Placental epithelial cell (primary cell): ENCODE data around the gene PCDHB16. TPM values are rescaled to one million over a fixed set of nuclear protein-coding genes. Genes with fewer than 3 reads are reported as not detected.

Experiments used
- total RNA-seq: library from RNA; depleted of rRNA; stranded (reverse); fragments of >200 nt; gene quantifications from 2 replicates; pipeline ENCODE4 v1.2.3, GENCODE V29; 2012

Gene PCDHB16
- total RNA-seq: under 0.01 and 0.11 TPM in 2 replicates

DNA sequence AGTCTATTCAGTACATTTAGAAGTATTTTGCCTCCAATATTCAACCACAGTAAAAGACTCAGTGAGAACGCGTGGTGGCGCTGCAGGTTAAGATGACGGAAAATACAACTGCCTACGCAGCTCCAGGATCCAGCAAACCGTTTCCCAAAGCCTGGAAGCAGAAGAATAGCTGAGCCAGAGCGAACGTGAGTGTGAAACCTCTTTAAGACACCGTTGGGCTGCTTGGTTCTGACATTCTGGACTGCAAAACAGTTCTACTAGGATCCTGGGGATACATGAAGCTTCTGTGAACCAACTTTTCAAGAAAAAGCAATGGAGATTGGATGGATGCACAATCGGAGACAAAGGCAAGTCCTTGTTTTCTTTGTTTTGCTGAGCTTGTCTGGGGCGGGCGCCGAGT, at the start of gene PCDHB16:
PCDHB16 (plus strand) TSS at position 140 of the 400 bp plus-strand sequence; CDS start at position 313, 173 bp downstream.

GRCh38 chr5:141135030-141135717, 47.0 kb upstream of the PCDHB16 start, which contains the start of gene PCDHB5:
Gene PCDHB5 (plus strand): TSS chr5:141135206. CDS start chr5:141135435, 229 bp downstream.

DNA sequence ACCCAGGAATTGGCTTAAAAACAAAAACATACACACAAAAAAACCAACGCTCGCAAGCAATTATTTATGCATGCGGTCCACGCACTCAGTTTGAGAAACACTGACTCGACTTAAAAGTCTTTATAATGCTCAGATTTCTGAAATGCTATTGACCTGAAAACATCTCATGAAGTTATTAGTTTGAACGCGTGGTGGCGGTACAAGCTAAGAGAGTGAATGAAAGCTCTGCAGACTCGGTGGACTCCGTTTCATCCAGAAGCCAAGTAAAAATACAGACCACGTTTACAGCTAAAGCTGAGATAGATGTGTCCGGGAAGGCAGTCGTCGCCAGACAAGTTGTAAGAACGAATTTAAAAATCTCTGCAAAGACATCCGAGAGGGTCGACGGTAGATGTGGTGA, 32.4 kb upstream of the PCDHB16 start, which contains the start of gene PCDHB6:
PCDHB6 (plus strand) TSS at position 246 of the 400 bp plus-strand sequence. CDS start 201 bp downstream, outside the sequence.

GRCh38 chr5:141172381-141173204, 9.6 kb upstream of the PCDHB16 start, which contains the start of gene PCDHB7:
Gene PCDHB7 (plus strand): TSS chr5:141172644. CDS start chr5:141172836, 192 bp downstream.

GRCh38 chr5:141177577-141178191, 4.5 kb upstream of the PCDHB16 start, which contains the start of gene PCDHB8:
Gene PCDHB8 (plus strand): TSS chr5:141177790. CDS start chr5:141178035, 245 bp downstream.

GRCh38 chr5:141186897-141187512, 4.8 kb downstream of the PCDHB16 start, which contains the start of gene PCDHB9:
Gene PCDHB9 (plus strand): TSS chr5:141187161. CDS start chr5:141187319, 158 bp downstream.

GRCh38 chr5:141192110-141192725, 10.0 kb downstream of the PCDHB16 start, which contains the start of gene PCDHB10:
Gene PCDHB10 (plus strand): TSS chr5:141192353. CDS start chr5:141192553, 200 bp downstream.

GRCh38 chr5:141199359-141200235, 17.4 kb downstream of the PCDHB16 start, which contains the start of gene PCDHB11:
Gene PCDHB11 (plus strand): TSS chr5:141199627. CDS start chr5:141199775, 148 bp downstream.

DNA sequence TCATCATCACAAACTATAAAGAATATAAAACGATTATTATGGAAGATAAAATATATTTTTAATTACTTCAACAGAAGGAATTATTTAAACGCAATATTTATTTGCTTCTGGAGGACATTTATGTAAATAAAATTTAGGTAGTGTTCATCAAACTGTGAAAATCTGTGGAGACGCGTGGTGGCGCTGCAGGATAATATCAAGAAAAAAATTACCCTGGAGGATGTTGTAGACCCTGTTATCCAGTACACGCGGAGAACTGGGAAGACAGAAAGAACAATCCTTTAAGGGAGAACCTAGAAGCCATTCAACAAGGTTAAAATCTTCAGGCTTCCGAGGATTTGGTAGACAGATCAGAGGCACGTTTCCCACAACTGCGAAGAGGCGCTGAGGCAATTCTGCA, 26.3 kb downstream of the PCDHB16 start, which contains the start of gene PCDHB12:
PCDHB12 (plus strand) TSS at position 242 of the 400 bp plus-strand sequence. CDS start 189 bp downstream, outside the sequence.

DNA sequence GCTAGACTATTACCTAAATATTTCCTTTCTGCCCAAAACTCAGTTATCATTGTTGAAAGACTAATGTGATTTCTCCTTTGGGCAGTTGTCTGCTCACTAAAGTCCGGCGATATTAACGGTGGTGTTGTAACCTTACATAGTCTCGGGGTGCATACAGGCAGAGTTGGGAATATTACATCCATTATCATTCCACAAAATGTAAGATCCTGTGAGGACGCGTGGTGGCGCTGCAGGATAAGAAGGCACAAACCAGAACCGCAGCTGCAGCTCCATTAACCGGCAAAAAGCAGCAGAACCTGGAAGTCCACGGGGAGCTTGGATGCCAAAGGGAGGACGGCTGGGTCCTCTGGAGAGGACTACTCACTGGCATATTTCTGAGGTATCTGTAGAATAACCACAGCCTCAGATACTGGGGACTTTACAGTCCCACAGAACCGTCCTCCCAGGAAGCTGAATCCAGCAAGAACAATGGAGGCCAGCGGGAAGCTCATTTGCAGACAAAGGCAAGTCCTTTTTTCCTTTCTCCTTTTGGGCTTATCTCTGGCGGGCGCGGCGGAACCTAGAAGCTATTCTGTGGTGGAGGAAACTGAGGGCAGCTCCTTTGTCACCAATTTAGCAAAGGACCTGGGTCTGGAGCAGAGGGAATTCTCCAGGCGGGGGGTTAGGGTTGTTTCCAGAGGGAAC, 31.6 kb downstream of the PCDHB16 start, which contains the start of gene PCDHB13:
PCDHB13 (plus strand) TSS at position 264 of the 684 bp plus-strand sequence; CDS start at position 469, 205 bp downstream.

GRCh38 chr5:141223112-141223783, 41.1 kb downstream of the PCDHB16 start, which contains the start of gene PCDHB14:
Gene PCDHB14 (plus strand): TSS chr5:141223343. CDS start chr5:141223506, 163 bp downstream.

Other genes with a start within 250 kb of the PCDHB16 start
- gene PCDHAC2, start 215.9 kb upstream of the PCDHB16 start, total RNA-seq: 0.39 TPM in 1 of 2 replicates, not detected in the other
- gene PCDHB1, start 131.0 kb upstream of the PCDHB16 start, total RNA-seq: not detected in 2 replicates
- gene PCDHB2, start 87.8 kb upstream of the PCDHB16 start, total RNA-seq: 0.39 and 1.2 TPM in 2 replicates
- 0.11 and 0.39 TPM in 2 replicates for gene PCDHB3, start 81.9 kb upstream of the PCDHB16 start, total RNA-seq
- gene PCDHB4, start 60.6 kb upstream of the PCDHB16 start, total RNA-seq: 0.22 and 0.39 TPM in 2 replicates
- under 0.01 and 0.54 TPM in 2 replicates for gene PCDHB5, start 47.2 kb upstream of the PCDHB16 start, total RNA-seq
- gene PCDHB6, start 32.3 kb upstream of the PCDHB16 start, total RNA-seq: 0.11 and 0.39 TPM in 2 replicates
- 0.22 and 0.79 TPM in 2 replicates for gene PCDHB7, start 9.7 kb upstream of the PCDHB16 start, total RNA-seq
- under 0.01 TPM in 1 of 2 replicates, not detected in the other for gene PCDHB8, start 4.6 kb upstream of the PCDHB16 start, total RNA-seq
- 0.54 TPM in 1 of 2 replicates, not detected in the other for gene PCDHB9, start 4.8 kb downstream of the PCDHB16 start, total RNA-seq
- 0.39 TPM in 1 of 2 replicates, not detected in the other for gene PCDHB10, start 10.0 kb downstream of the PCDHB16 start, total RNA-seq
- 0.39 TPM in 1 of 2 replicates, not detected in the other for gene PCDHB11, start 17.2 kb downstream of the PCDHB16 start, total RNA-seq
- under 0.01 and 0.11 TPM in 2 replicates for gene PCDHB12, start 26.3 kb downstream of the PCDHB16 start, total RNA-seq
- gene PCDHB13, start 31.5 kb downstream of the PCDHB16 start, total RNA-seq: 0.43 and 0.79 TPM in 2 replicates
- 0.22 and 1.2 TPM in 2 replicates for gene PCDHB14, start 41.0 kb downstream of the PCDHB16 start, total RNA-seq
- 0.11 and 0.39 TPM in 2 replicates for gene PCDHB15, start 63.0 kb downstream of the PCDHB16 start, total RNA-seq
- gene SLC25A2, start 121.7 kb downstream of the PCDHB16 start, total RNA-seq: 0.22 and 0.39 TPM in 2 replicates
- gene TAF7, start 138.4 kb downstream of the PCDHB16 start, total RNA-seq: 49.9 and 60.9 TPM in 2 replicates
- 0.22 and 0.39 TPM in 2 replicates for gene PCDHGA1, start 148.1 kb downstream of the PCDHB16 start, total RNA-seq
- 0.43 and 1.2 TPM in 2 replicates for gene PCDHGA2, start 156.4 kb downstream of the PCDHB16 start, total RNA-seq
- 0.33 and 1.2 TPM in 2 replicates for gene PCDHGA3, start 161.4 kb downstream of the PCDHB16 start, total RNA-seq
- 0.98 and 2.0 TPM in 2 replicates for gene PCDHGB1, start 167.7 kb downstream of the PCDHB16 start, total RNA-seq
- gene PCDHGA4, start 172.6 kb downstream of the PCDHB16 start, total RNA-seq: 1.5 and 2.7 TPM in 2 replicates
- 0.33 and 2.4 TPM in 2 replicates for gene PCDHGB2, start 177.6 kb downstream of the PCDHB16 start, total RNA-seq
- gene PCDHGA5, start 181.8 kb downstream of the PCDHB16 start, total RNA-seq: 0.43 and 1.6 TPM in 2 replicates
- gene PCDHGB3, start 187.9 kb downstream of the PCDHB16 start, total RNA-seq: 3.1 and 5.9 TPM in 2 replicates
- gene PCDHGA6, start 191.5 kb downstream of the PCDHB16 start, total RNA-seq: 2.6 and 3.9 TPM in 2 replicates
- gene PCDHGA7, start 200.4 kb downstream of the PCDHB16 start, total RNA-seq: 2.8 and 5.5 TPM in 2 replicates
- gene PCDHGB4, start 205.3 kb downstream of the PCDHB16 start, total RNA-seq: 12.0 and 13.0 TPM in 2 replicates
- gene PCDHGA8, start 210.2 kb downstream of the PCDHB16 start, total RNA-seq: 1.2 and 3.5 TPM in 2 replicates
- 13.7 and 15.4 TPM in 2 replicates for gene PCDHGB5, start 215.6 kb downstream of the PCDHB16 start, total RNA-seq
- 4.3 and 5.7 TPM in 2 replicates for gene PCDHGA9, start 220.4 kb downstream of the PCDHB16 start, total RNA-seq
- gene PCDHGB6, start 225.6 kb downstream of the PCDHB16 start, total RNA-seq: 2.3 and 3.1 TPM in 2 replicates
- 4.4 and 9.4 TPM in 2 replicates for gene PCDHGA10, start 230.6 kb downstream of the PCDHB16 start, total RNA-seq
- gene PCDHGB7, start 235.3 kb downstream of the PCDHB16 start, total RNA-seq: 1.8 and 7.5 TPM in 2 replicates
- 6.2 and 9.0 TPM in 2 replicates for gene PCDHGA11, start 238.7 kb downstream of the PCDHB16 start, total RNA-seq
- gene PCDHGA12, start 248.1 kb downstream of the PCDHB16 start, total RNA-seq: 6.7 and 8.2 TPM in 2 replicates